ENCODE results near the gene PKN1.

PKN1 gene

DNA sequence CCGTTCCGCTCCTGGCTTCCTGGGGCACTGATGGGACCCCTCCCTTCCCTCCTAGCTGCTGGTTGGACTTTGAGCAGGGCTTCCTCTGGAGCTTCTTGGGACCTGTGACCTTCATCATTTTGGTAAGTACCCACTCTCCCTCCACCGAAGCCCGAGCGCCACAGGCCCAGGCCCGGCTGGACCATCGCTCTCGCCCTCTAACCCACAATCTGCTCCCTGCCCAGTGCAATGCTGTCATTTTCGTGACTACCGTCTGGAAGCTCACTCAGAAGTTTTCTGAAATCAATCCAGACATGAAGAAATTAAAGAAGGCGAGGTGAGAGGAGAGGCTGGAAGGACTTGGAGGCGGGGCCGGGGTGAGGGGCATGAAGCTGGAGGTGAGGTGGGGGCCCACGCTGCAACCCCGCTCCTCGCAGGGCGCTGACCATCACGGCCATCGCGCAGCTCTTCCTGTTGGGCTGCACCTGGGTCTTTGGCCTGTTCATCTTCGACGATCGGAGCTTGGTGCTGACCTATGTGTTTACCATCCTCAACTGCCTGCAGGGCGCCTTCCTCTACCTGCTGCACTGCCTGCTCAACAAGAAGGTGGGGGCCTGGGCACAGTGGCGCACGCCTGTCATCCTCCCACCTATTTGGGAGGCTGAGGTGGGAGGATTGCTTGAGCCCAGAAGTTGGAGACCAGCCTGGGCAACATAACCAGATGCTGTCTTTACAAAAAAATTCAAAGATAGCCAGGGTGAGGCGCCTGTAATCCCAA, 26.3 kb upstream of the PKN1 start:
- DNase-seq: no peak

DNA sequence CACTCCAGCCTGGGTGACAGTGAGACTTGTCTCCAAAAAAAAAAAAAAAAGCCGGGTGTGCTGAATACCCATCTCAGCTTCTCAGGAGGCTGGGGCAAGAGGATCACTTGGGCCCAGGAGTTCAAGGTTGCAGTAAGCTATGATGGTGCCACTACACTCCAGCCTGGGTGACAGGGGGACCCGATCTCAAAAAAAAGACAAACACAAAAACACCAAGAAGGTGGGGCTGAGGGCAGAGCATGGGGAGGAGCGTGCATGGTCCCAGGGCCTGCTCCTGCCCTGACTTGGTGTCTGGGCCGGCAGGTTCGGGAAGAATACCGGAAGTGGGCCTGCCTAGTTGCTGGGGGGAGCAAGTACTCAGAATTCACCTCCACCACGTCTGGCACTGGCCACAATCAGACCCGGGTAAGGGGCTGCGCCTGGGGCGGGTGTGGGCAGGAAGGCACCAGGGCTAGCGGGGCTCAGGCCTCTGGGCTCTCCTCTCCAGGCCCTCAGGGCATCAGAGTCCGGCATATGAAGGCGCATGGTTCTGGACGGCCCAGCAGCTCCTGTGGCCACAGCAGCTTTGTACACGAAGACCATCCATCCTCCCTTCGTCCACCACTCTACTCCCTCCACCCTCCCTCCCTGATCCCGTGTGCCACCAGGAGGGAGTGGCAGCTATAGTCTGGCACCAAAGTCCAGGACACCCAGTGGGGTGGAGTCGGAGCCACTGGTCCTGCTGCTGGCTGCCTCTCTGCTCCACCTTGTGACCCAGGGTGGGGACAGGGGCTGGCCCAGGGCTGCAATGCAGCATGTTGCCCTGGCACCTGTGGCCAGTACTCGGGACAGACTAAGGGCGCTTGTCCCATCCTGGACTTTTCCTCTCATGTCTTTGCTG, 25.3 kb upstream of the PKN1 start:
- DNase-seq: no peak

DNA sequence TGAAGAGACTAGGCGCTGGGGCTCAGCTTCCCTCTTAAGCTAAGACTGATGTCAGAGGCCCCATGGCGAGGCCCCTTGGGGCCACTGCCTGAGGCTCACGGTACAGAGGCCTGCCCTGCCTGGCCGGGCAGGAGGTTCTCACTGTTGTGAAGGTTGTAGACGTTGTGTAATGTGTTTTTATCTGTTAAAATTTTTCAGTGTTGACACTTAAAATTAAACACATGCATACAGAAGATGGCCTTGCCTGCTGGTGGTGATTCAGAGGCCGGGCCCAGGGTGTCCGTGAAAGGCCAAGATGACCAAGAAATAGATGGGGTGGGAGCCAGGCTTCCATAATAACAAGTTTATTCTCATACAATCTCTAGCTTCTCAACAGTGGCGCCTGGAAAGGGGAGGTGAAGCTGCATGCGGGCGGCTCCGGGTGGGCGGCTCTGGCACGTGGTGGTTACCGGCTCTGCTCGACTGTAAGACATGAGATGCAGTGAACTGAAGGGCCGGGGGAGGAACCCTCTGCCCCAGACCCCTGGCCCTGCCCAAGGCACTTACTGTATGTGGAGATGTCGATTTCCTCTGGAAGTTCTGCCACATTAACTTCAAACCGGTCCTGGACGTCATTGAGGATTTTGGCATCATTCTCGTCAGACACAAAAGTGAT, 24.5 kb upstream of the PKN1 start:
- DNase-seq: no peak

DNA sequence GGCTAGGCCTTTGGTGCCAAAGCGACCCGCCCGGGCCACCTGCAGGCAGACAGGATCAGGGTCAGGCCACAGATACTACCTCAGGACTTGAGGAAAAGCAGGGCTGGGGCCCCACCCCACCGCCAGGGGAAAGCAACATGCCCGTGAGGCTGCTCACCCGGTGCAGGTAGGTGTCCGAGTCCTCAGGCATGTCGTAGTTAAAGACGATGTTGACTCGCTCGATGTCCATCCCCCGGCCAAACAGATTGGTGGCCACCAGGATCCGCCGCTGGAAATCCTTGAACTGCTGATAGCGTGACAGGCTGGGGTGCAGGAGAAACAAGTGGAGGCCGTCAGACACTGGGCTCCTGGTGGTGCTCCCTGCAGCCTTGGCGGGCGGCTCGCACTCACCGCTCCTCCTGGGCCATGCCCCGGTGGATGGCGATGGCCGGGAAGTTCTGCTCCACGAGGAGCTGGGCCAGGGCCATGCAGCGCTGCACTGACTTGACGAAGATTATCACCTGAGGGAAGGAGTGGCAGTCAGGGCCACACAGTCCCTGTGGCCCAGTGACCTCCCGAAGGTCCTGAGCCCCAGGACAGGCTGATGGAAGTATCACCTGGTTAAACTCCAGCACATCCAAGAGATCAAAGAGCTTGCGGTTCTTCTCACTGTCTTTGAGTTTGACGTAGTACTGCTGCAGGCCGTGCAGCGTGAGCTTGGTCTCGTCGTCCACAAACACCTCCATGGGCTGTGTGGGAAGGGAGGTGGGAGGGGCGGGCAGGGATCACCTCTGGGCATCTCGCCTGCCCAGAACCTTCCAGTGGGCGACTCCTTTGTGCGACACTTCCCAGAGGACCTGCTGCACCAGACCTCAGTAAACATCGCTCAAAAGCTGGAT, 23.7 kb upstream of the PKN1 start:
- DNase-seq: no peak

DNA sequence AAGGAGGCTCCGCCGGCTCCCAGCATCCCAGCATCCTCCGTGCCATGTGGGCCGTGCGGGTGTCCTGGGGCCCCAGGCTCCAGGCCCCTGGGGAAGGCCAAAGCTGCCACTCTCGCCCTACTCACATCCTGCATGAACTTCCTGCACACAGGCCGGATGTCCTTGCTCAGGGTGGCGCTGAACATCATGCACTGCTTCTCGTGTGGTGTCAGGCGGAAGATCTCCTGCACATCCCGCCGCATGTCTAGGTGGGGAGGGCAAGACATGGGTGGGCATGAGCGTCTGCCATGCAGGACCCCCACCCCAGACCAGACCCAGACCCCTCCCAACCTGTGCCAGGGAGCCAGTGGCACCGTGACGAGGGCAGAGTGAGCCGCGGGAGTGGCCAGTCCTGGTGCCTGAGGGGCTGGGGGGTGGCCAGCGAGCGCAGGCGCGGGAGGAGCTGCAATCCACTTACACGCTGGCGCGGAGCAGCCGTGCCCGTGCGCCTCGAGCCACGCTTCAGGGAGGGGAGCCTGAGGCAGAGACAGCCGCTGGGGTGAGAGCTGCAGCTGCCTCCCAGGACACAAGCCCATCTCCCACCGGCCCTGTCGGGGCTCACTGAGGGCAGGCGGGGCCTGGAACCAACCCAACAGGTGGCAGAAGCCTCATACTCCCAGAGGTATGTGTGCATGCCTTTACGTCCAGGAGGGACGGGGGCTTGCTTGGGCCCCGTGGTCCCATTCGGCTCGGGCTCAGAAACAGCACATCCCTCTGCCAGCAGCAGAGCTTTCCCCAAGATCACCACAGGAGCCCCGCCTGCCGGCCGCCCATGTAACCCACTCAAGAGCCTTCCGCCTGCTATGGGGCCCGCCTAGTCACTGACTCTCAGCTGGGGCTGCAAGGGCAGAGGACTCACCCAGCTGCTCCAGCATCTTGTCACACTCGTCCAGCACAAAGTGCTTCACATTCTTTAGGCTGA, 22.7 kb upstream of the PKN1 start:
- DNase-seq: no peak

DNA sequence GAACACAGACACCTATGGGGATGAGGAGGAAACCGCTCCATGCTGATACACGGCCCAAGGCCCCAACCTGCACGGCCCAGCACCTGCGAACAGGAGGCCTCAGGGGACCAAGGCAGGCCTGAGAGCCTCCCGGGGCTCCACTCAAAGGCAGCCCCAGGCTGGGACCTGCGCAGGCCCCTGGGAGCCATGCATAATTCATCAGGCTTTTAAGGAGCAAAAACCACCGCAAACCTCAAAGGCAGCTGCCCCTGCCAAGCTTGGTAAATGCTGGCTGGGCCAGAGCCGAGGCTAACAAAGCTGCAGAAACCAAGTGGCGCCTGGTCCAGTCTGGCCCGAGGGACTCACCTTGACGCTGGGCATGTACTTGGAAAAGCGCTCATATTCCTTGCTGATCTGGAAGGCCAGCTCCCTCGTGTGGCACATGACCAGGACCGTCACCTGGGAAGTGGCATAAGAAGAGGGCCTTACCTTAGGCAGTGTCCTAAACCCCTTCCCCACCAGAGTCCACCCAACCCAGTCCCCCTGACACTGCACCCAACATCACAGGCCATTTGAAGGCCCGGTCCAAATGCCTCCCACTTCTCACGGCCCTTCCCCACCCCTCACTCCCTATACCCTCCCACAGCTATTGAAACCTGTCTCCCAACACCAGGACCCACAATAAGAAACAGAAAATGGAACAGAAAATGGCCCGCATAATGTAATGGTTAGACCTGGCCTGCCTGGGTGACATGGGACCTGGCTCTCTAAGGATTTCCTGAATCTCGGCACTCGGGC, 21.8 kb upstream of the PKN1 start:
- no peak for DNase-seq

DNA sequence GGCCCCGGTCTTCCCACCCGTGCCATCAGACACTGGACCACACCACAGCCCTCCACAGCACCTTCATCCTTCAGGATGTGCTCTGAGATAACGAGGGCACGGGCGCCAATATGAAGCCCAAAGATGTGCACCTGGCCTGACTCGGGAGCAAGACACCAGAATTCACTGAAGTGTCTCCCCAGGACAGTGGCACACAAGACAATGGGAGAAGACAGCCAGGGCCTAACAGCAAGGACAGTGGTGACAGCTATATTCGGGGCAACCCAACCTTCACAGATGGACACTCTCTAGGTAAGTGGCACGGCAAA, 21.2 kb upstream of the PKN1 start:
- DNase-seq: no peak

DNA sequence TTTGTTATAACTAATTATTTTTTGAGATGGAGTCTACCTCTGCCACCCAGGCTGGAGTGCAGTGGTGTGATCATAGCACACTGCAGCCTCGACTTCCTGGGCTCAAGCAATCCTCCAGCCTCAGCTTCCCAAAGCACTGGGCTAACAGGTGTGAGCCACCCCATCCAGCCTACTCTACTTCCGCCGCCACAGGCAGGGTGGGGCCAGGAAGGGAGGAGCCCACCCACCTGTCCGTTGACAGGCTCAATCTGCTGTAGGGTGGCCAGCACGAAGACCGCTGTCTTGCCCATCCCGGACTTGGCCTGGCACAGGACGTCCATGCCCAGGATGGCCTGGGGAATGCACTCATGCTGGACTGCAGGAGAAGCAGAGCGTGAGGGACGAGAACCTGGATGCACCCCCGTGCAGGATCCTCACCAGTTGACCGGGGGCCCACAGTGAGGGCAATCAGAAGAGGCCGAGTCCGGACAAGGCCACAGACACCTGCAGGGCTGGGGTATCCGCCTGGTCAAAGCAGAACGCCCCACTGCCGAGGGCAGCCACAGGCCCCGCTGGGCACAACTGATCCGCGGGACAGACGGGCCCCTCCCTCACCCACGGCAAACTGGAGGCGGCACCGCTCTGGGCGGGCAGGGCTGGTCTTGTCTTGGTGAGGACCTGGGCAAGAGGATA, 20.6 kb upstream of the PKN1 start:
- no peak for DNase-seq

DNA sequence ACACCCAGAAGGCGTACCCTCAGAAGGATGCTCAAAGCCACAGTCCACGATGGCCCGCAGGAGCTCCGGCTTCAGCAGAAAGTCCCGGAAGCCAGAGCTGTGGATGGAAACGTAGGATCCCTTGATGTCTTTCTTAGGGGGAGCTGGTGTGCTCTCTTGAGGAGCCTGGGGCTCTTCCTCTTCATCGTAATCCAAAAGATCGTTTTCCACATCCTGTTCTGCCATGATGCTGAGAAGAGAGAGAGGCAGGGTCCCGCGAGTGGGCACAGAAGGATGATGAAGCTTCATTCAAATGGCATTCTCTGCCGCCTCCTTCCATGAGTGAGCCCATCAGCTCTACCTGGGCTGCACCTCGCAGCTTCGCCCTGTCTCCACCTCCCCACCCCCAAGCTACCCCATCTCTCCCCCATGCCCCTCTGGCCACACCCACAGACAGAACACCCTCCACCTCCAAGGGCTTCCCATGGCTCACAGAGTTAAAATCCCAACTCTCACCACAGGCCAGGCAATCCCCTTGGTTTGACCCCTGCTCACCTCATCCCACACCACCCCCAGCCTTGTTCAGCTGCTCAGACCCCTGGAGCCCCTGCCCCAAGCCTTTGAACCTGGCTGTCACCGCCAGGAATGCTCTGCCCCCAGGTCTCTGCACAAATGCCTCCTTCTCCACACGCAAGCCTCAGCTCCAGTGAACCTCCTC, 20.0 kb upstream of the PKN1 start:
- no peak for DNase-seq

DNA sequence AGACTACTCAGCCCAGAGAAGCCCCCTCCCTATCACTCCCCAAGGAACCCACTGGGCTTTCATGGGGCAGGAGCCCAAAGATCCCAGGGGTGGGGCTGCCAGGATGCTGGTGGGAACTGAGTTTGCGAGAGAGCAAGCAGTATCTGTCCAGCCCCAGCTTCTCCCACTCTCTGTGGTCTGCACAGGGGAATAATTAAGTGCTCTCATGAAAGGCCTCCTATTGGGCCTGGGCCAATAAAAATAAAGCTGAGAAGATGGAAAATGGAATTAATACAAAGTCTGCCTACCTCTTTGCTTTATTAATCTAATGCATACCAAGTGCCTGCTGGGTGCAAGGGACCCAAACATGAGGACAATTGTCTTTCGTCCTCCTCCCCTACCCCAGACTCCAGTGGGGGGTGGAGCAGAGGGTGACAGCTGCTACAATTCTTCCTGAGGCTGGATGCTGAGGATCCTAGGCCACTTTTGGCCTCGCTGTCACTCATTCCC, 19.4 kb upstream of the PKN1 start:
- DNase-seq: no peak

DNA sequence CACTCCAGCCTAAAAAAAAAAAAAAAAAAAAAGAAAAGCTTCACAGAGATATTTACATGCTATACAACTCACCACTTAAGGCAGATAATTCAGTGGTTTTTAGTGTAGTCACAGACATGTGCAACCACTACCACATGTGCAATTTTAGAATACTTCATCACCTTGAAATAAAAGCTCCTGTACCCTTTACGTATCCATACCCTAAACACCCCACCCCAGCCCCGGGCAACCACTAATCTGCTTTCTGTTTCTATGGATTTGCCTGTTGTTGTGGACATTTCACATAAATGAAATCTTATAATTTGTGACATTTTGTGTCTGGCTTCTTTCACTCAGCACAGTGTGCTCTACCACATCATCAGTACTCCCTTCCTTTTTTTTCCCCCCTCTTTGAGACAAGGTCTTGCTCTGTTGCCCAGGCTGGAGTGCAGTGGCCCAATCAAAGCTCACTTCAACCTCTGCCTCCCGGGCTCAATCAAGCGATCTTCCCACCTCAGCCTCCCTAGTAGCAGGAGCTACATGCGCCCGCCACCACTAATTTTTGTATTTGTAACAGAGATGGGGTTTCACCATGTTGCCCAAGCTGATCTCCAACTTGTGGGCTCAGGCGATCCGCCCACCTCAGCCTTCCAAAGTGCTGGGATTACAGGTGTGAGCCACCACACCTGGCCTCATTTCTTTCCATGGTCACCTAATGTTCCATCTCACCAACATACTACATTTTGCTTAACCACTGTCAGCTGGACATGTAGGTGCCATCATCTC, 18.0 kb upstream of the PKN1 start:
- DNase-seq: no peak

DNA sequence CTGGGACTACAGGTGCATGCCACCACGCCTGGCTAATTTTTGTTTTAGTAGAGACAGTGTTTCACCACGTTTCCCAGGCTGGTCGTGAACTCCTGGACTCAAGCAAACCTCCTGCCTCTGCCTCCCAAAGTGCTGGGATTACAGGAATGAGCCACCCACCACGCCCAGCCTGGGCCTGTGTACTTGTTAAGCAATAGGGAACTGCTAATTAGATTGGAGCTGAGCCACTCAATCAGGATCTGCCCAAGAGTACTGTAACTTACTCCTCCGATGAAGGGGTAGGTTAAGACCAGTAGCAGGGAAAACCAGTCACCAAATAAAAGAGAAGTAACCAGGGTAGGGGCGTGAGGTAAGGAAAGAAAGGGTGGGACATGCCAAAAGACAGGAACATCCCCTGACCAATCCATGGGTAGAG, 16.3 kb upstream of the PKN1 start:
- no peak for DNase-seq

DNA sequence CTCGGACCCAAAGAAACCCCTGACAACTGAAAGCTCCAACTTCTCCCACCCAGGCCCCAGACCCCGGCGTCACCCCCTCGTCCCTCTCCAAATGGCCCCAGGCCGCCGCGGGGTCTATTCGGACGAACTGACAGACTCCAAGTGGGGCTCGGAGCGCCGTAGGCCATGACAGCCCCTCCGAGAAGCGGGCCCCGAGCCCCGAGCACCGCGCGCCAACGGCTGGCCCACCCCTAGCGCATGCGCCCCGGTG, 14.3 kb upstream of the PKN1 start:
- no peak for DNase-seq

DNA sequence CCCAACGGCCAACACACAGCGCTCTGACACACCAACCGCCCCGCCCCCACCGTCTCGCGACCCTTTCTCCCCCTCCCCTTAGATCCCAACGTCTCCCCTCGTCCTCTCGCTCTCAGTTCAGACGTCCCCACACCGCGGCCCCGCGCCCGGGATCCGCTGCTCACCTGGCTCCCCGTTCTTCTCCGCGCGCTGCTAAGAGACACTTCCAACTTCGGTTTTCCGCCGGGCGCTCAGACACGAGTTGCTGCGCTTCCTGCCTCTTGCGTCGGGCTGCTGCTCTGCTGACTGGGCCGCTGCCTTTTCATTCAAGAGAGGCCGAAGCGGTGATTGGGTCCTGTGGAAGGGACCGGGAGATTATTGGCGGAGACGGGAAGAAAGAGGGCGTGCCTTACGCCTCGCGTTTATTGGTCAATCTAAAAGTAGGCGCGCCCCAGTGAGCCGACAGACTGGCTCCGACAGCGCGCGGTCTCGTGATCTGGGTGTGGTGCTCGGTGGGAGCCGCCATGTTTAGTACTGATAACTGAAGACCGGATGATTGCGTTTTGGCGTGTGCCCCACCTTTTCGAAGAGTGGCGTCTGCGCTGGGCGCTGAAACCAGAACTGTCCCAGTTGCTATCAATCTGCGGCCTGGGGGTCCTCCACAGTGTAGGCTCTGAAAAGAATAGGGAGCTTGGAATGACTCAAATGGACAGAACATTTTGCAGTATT, 13.8 kb upstream of the PKN1 start, which contains the start of gene DDX39A:
Gene DDX39A (minus strand): TSS at position 236 of the 708 bp plus-strand sequence. CDS start 6,121 bp downstream, outside the sequence.
- peak; percentile 99 for DNase-seq

DNA sequence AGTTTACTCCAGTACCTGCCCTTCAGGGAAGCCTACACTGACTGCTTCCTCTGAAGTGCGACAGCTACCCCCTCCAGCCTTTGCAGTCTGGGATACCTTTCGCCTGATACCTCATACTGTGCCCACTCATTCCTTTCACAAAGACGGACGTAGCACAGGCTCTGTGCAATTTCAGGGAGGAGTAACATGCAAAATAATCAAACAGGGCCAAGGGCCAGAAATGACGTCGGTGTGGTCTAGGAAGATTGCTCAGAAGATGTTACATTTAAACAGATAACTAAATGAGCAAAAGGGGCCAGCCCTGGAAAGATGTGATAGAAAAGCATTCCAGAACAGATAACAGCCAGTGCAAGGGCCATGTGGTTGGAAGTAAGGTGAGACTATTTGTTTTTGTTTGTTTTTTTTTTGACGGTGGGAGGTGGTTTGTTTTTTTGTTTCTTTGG, 7.4 kb upstream of the PKN1 start:
- DNase-seq: no peak

DNA sequence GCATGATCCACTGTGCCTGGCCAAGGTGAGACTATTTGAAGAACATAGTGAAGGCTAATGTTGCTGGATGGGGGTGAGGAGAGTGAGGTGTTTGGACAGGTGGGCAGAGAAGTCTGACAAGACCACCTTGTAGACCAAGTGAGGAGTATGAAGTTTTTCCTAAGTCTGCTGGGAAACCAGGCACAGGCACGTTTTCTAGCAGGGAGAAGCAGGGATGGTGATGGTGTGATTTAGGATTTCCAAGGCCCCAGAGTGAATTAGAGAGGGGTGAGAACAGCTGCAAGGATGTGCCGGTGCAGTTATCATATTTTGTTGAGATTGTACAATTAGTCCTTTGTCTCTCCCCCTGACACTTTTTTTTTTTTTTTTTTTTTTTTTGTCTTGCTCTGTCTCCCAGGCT, 5.6 kb upstream of the PKN1 start:
- DNase-seq: no peak

DNA sequence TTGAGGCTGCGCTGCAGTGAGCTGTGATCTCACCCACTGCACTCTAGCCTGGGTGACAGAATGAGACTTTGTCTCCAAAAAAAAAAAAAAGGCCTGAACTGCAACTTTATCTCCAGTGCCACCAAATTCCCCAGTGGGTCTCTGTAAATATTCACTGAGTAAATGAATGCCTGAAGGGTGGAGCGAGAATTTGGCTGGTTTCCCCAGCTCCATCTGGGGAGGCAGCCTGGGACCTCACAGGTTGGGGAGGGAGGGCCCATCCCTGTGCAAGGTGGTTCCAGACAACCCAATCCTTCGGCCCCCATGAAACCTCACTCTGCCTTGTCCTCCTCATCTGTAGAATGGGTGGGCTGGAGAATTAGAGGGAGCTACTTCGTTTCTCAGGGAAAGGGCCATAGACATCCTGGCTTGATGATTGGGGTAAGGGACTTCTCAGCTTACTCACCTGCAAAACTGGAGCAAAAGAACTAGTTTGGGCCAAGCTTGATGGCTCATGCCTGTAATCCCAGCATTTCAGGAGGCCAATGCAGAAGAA, 4.2 kb upstream of the PKN1 start:
- no peak for DNase-seq

DNA sequence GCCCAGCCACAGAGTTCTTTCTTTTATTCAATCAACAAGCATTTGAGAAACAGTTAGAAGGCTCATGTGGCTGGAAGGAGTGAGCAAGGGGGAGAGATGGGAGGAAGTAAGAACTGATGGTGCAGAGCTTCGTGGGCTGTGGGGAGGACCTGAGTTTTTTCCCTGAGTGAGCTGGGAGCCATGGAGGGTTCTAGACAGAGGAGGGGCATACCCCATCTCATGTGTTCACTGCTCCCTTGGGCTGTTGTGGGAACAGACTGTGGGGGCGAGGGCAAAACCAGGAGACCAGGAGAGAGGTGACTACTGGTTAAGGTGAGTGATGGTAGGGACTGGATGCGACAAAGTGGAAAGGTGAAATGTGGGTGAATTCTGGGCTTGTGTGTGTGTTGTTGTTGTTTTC, 2.4 kb upstream of the PKN1 start:
- DNase-seq: no peak

Data from NCI-H446 (cell line).